ENCODE data around the gene ST8SIA4.

The ST8SIA4 gene

GRCh38 chr5:100867039-100867562 is 36.0 kb downstream of the ST8SIA4 start:
- no peak for DNase-seq (ENCODE audit: low read depth in 2 of 2)

- DNase-seq (ENCODE audit: low read depth in 2 of 2), result no peak
These were observed 38.2 kb downstream of the ST8SIA4 start for GRCh38 chr5:100864931-100865330.

- no peak for DNase-seq (ENCODE audit: low read depth in 2 of 2)
These were observed 39.3 kb downstream of the ST8SIA4 start for GRCh38 chr5:100863739-100864138.

- no peak for DNase-seq (ENCODE audit: low read depth in 2 of 2)
These were observed 41.9 kb downstream of the ST8SIA4 start for GRCh38 chr5:100861148-100861547.

GRCh38 chr5:100860407-100860806 is 42.7 kb downstream of the ST8SIA4 start:
- DNase-seq (ENCODE audit: low read depth in 2 of 2), result no peak

GRCh38 chr5:100858987-100859545 is 44.0 kb downstream of the ST8SIA4 start:
- no peak for DNase-seq (ENCODE audit: low read depth in 2 of 2)

- no peak for DNase-seq (ENCODE audit: low read depth in 2 of 2)
These were observed 46.6 kb downstream of the ST8SIA4 start for GRCh38 chr5:100856462-100856861.

GRCh38 chr5:100855937-100856430 is 47.1 kb downstream of the ST8SIA4 start:
- no peak for DNase-seq (ENCODE audit: low read depth in 2 of 2)

GRCh38 chr5:100855295-100855694 is 47.8 kb downstream of the ST8SIA4 start:
- no peak for DNase-seq (ENCODE audit: low read depth in 2 of 2)

- DNase-seq (ENCODE audit: low read depth in 2 of 2), result no peak
These were observed 48.5 kb downstream of the ST8SIA4 start for GRCh38 chr5:100854591-100854990.

- DNase-seq (ENCODE audit: low read depth in 2 of 2), result no peak
These were observed 49.5 kb downstream of the ST8SIA4 start for GRCh38 chr5:100853582-100853981.

- no peak for DNase-seq (ENCODE audit: low read depth in 2 of 2)
These were observed 50.1 kb downstream of the ST8SIA4 start for GRCh38 chr5:100852988-100853449.

GRCh38 chr5:100852051-100852450 is 51.0 kb downstream of the ST8SIA4 start:
- DNase-seq (ENCODE audit: low read depth in 2 of 2), result no peak

- DNase-seq (ENCODE audit: low read depth in 2 of 2), result no peak
These were observed 56.3 kb downstream of the ST8SIA4 start for GRCh38 chr5:100846772-100847171.

GRCh38 chr5:100842080-100842479 is 61.0 kb downstream of the ST8SIA4 start:
- DNase-seq (ENCODE audit: low read depth in 2 of 2), result no peak

GRCh38 chr5:100841358-100842076 is 61.6 kb downstream of the ST8SIA4 start:
- no peak for DNase-seq (ENCODE audit: low read depth in 2 of 2)

- no peak for DNase-seq (ENCODE audit: low read depth in 2 of 2)
These were observed 62.3 kb downstream of the ST8SIA4 start for GRCh38 chr5:100840789-100841188.

GRCh38 chr5:100840370-100840769 is 62.7 kb downstream of the ST8SIA4 start:
- no peak for DNase-seq (ENCODE audit: low read depth in 2 of 2)

GRCh38 chr5:100838048-100838473 is 65.0 kb downstream of the ST8SIA4 start:
- no peak for DNase-seq (ENCODE audit: low read depth in 2 of 2)

GRCh38 chr5:100834519-100834918 is 68.6 kb downstream of the ST8SIA4 start:
- DNase-seq (ENCODE audit: low read depth in 2 of 2), result no peak

- no peak for DNase-seq (ENCODE audit: low read depth in 2 of 2)
These were observed 70.5 kb downstream of the ST8SIA4 start for GRCh38 chr5:100832252-100833230.

GRCh38 chr5:100828898-100829356 is 74.2 kb downstream of the ST8SIA4 start:
- no peak for DNase-seq (ENCODE audit: low read depth in 2 of 2)
